Mesodermal cell (in vitro differentiated cells): ENCODE measurements around the gene PGA4.
"Not testable (repeated sequence)": the region's sequence is repeated elsewhere in the genome, so short reads cannot be mapped to it uniquely, and the experiment has no call there.

Source experiments
- H3K27ac ChIP-seq: 2 replicates; pipeline ENCODE4 v1.7.0; 2013; ENCODE audit warnings: mild to moderate bottlenecking, low read depth, low read length, moderate library complexity; ENCODE audit not compliant: severe bottlenecking
- H3K36me3 ChIP-seq: 2 replicates; pipeline ENCODE4 v1.7.1; 2013; ENCODE audit warnings: mild to moderate bottlenecking, low read length, moderate library complexity; ENCODE audit not compliant: control insufficient read depth, insufficient read depth
- H3K4me1 ChIP-seq: one replicate; pipeline ENCODE4 v1.7.1; 2013; ENCODE audit warnings: mild to moderate bottlenecking, low read length; ENCODE audit not compliant: insufficient read depth, control insufficient read depth, poor library complexity, severe bottlenecking
- H3K4me3 ChIP-seq: 2 replicates; pipeline ENCODE4 v1.7.0; 2013; ENCODE audit warnings: low read length, control low read depth, mild to moderate bottlenecking; ENCODE audit not compliant: insufficient read depth, poor library complexity, severe bottlenecking; ENCODE audit errors: extremely low read depth
- H3K9me3 ChIP-seq: 2 replicates; pipeline ENCODE4 v1.7.1; 2013; ENCODE audit warnings: mild to moderate bottlenecking, low read length, moderate library complexity; ENCODE audit not compliant: control insufficient read depth
- WGBS, 2 experiments: methylation state at CpG; one replicate each; pipeline ENCODE4 v1.1.5; 2013; ENCODE audit warnings: missing lambda C conversion rate in 2 of 2; ENCODE audit not compliant: insufficient coverage in 2 of 2; 5-methylcytosine and 5-hydroxymethylcytosine counted together

The PGA4 gene

DNA sequence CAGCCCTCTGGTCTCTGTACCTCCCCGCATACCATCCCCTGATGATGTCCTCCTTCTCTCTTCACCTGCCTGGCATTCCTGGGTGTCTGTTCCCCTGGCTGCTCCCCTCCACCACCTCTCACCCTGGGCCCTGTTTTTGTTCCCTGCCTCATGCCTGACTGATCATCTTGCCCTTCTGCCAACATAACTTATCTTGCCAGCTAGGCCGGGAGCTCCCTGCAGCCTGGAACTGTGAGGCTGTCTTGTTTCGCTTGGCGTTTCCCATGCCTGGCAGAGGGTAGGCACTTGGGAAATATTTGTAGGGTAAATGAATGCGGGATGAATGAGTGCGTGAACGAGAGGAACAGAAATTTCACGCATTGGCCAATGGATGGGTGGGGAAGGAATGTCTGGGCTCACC, 27.1 kb downstream of the PGA4 start:
- H3K9me3 ChIP-seq, H3K27ac ChIP-seq, H3K4me1 ChIP-seq, H3K4me3 ChIP-seq, H3K36me3 ChIP-seq: not testable (repeated sequence)
- WGBS, 2 experiments = 98 to 100% methylated on average over 4 to 5 of the region's 8 CpGs

GRCh38 chr11:61250796-61251765, 28.9 kb downstream of the PGA4 start:
- not testable (repeated sequence) for H3K36me3 ChIP-seq, H3K27ac ChIP-seq, H3K4me3 ChIP-seq, H3K9me3 ChIP-seq, H3K4me1 ChIP-seq
- 92 to 94% methylated on average over 11 to 16 of the region's 20 CpGs for WGBS, 2 experiments

DNA sequence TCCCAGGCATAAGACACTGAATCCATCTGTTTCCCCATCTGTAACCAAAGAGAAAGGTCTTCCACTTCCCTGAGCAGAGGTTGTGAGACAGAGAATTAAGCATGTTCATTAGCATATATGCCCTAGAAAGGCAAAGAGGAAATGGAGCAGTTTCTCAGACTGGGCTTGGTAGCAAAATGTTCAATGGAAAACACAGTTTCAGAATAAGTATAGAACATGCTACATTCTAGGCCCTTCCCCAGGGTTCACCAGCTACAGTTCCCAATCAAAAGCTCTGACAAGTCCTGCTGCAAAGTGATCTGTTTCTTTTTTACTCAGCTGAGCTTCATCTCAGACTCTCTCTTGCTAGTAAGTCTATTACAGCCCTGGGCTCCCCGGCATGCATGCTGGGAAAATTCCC, 30.2 kb downstream of the PGA4 start:
- no CpG with 5 or more reads among the region's 1 CpG for WGBS, 2 experiments

GRCh38 chr11:61254403-61255025, 32.4 kb downstream of the PGA4 start:
- H3K9me3 ChIP-seq = no peaks in the 10 kb centered on the region
- H3K4me1 ChIP-seq = no peaks in the 10 kb centered on the region
- H3K4me3 ChIP-seq = no peak overlapping the region
- 63 to 70% methylated on average over 10 to 11 of the region's 12 CpGs for WGBS, 2 experiments
- peaks cover 14% of the 10 kb centered on the region for H3K36me3 ChIP-seq
- no peak overlapping the region for H3K27ac ChIP-seq

More for the DNA sequence above, 30.2 kb downstream of the PGA4 start:
- not testable (repeated sequence) for H3K36me3 ChIP-seq, H3K4me3 ChIP-seq, H3K9me3 ChIP-seq, H3K27ac ChIP-seq, H3K4me1 ChIP-seq

DNA sequence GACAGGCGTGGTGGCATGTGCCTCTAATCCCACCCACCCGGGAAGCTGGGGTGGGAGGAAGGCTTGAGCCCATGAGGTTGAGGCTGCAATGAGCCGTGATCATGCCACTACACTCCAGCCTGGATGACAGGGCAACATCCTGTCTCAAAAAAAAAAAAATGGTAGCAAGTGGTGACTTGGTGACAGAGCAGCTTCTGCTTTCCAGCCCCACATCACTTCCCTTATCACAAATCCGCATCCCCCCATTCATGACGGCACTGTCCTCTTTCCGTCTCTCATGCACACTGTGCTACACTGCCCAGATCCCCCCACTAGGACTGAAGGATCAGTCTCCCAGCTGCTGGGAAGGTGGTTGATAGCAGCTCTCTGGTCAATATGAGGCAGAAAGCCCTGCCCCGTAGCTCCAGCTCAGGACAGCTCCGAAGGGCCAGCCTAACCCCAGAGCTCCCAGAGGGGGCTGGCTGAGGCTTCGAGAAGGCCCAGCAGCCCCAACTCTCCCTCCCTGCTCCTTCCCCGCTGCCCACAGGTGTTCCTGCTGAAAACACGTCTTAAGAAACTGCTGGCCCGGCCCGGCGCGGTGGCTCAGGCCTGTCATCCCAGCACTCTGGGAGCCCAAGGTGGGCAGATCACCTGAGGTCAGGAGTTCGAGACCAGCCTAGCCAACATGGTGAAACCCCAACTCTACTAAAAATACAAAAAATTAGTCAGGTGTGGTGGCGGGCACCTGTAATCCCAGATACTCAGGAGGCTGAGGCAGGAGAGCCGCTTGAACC, 34.7 kb downstream of the PGA4 start:
- Histone ChIP-seq H3K36me3 (peaks cover 18% of the 10 kb centered on the region), H3K27ac (no peak overlapping the region), H3K9me3 (no peaks in the 10 kb centered on the region), H3K4me1 (no peaks in the 10 kb centered on the region), H3K4me3 (no peak overlapping the region)
- WGBS, 2 experiments = 86 to 95% methylated on average over 18 of the region's 18 CpGs

DNA sequence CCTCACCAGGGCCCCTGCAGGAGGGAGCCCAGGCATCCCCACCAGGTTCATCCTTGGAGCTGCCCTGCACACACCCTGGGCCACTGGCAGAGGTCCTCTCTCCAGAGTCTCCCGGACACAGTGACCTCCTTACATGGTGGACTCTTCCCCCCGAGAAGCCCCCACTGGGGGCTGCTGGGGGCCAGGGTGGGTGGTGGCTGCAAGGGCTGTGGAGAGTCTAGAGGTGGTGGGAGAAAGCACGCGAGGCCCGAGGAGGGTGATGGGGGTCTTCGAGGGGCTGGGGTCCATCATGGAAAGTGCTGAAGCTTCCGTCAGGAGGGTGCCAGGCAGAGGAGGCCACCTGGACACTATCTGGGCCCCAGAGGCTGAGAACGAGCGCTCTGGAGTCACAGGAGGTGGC, 36.4 kb downstream of the PGA4 start:
- Histone ChIP-seq H3K36me3 (peaks cover 24% of the 10 kb centered on the region), H3K27ac (no peak overlapping the region), H3K4me3 (no peak overlapping the region), H3K4me1 (no peaks in the 10 kb centered on the region), H3K9me3 (no peaks in the 10 kb centered on the region)
- 89 to 92% methylated on average over 4 to 7 of the region's 9 CpGs for WGBS, 2 experiments

DNA sequence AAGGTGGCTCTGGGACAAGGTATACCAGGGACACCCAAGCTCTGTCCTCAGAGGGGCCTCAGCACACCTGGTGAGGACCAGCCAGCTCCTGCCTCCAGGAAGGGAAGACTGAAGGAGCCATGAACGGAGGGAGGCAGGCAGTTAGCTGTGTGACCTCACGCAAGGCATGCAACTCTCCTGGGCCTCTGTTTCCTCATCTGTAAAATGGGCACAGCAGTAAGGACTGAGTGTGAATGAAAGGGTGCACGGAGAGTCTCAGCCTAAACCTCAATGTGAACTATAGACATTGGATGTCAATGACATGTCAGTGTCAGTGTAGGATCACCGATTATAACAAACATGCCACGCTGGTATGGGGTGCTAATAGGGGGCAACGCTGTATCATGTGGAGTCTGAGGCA, 37.2 kb downstream of the PGA4 start:
- Histone ChIP-seq H3K4me3 (no peak overlapping the region), H3K4me1 (no peaks in the 10 kb centered on the region), H3K36me3 (peaks cover 27% of the 10 kb centered on the region), H3K9me3 (no peaks in the 10 kb centered on the region), H3K27ac (no peak overlapping the region)
- WGBS, 2 experiments = 93 to 97% methylated on average over 4 to 6 of the region's 6 CpGs

DNA sequence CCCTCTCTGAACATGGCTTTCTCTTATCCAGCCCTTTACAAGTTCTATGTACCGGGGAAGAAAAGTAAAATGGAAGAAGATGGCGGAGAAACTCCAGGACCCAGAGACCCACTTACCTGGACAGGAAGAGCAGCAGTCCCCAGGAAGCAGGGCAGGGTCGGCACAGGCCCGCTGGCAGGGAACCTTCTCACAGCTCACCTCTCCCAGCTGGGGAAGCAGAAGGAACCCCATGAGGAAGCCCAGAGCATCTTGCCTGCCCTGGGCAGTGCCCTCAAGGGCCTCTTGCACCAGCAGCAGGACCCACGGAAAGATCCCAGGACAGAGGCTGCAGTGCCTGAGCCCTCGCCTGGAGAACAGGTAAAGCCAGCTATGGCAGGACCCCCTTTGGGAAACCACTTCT, 42.2 kb downstream of the PGA4 start:
- Histone ChIP-seq H3K4me3 (no peak overlapping the region), H3K4me1 (no peaks in the 10 kb centered on the region), H3K27ac (no peak overlapping the region), H3K9me3 (no peaks in the 10 kb centered on the region), H3K36me3 (peaks cover 42% of the 10 kb centered on the region)
- 89 to 96% methylated on average over 5 of the region's 6 CpGs for WGBS, 2 experiments

- Histone ChIP-seq H3K36me3 (peaks cover 42% of the 10 kb centered on the region), H3K4me1 (no peaks in the 10 kb centered on the region), H3K4me3 (no peak overlapping the region), H3K9me3 (no peaks in the 10 kb centered on the region), H3K27ac (no peak overlapping the region)
- WGBS, 2 experiments = 95 to 96% methylated on average over 8 to 14 of the region's 14 CpGs
Observed at GRCh38 chr11:61264795-61265194, 42.6 kb downstream of the PGA4 start.

- H3K4me1 ChIP-seq = no peaks in the 10 kb centered on the region
- H3K36me3 ChIP-seq = peaks cover 46% of the 10 kb centered on the region
- 95 to 96% methylated on average over 12 to 13 of the region's 14 CpGs for WGBS, 2 experiments
- H3K4me3 ChIP-seq = no peak overlapping the region
- no peaks in the 10 kb centered on the region for H3K9me3 ChIP-seq
- H3K27ac ChIP-seq = no peak overlapping the region
Observed at GRCh38 chr11:61265357-61265756, 43.2 kb downstream of the PGA4 start.
